T47D (cell line): ENCODE results near the gene TSPAN9.
"Not testable (repeated sequence)": the region's sequence is repeated elsewhere in the genome, so short reads cannot be mapped to it uniquely, and the experiment has no call there.

Experiments used
- DNase-seq, 2 experiments: peaks; one replicate each; pipeline versions ENCODE4 v3.0.0 to v3.0.0-alpha.2; 2011 to 2012; ENCODE audit warnings: low read depth in 1 of 2, low spot score in 1 of 2
- JUND ChIP-seq: IDR thresholded peaks from 2 replicates; pipeline ENCODE4 v1.6.1; 2012; ENCODE audit warnings: low read depth
- in situ Hi-C: cut with HindIII; loops from 2 replicates; pipeline ENCODE4 v1.10.0; 2016; ENCODE audit warnings: low sequenced_read_pairs, low pct_unique_long_range_greater_than_20kb

TSPAN9 gene

DNA sequence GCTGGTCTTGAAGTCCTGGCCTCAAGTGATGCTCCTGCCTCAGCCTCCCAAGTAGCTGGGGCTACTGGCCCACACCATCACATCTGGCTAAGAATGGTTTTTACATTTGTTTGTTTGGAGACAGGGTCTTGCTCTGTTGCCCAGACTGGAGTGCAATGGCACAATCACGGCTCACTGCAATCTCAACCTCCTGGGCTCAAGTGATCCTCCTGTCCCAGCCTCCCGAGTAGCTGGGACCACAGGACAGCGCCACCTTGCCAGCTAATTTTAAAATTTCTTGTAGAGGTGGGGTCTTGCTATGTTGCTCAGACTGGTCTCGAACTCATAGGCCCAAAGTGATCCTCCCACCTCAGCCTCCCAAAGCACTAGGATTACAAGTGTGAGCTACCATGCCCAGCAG, 28.6 kb upstream of the TSPAN9 start:
- TF ChIP-seq JUND, result no peak
- no peak for DNase-seq
- in situ Hi-C loops, result no loop called here

DNA sequence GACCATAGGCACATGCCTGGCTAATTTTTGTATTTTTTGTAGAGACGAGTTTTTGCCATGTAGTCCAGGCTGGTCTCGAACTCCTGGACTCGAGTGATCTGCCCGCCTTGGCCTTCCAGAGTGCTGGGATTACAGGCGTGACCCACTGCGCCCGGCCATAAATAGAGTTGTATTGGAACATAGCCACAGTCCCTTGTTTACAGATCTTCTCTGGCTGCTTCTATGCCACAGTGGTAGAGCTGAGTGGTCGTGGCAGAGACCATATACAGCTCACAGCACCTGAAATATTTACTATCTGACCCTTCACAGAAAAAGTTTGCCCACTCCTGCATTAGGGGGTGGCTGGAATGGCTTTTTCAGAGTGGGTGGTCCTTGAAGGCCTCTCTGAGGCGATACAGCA, 28.0 kb upstream of the TSPAN9 start:
- DNase-seq, result no peak
- TF ChIP-seq JUND, result no peak
- in situ Hi-C loops, result no loop called here

DNA sequence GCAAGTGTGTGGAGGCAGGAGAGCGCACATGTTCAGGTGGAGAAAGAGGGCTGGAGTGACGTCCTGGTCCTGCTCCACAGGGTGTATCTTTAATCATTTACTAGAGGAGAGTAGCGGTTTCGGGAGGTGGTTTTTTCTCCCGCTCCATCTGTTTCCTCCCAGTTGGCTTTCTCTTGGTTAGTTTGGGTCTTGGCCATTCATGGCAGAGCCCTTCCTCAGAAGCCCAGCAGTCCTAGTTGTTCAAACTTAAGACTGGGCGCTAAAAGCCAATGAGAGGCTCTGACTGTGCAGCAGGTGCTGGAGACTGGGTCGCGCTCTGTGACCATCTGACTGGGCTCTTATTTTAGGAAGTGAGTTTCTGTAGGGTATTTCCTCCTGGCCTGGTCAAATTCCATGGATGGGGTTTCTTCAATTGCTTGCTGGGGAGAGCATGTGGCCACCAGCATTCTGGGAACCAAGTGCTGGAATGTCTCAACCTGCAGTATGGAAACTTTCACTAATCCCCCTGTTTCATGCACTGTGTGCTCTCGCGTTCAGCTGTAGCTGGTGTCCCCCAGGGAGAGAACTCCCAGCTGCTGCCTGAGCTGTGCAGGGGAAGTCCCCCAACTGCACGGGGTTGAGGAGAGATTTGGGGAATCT, 27.4 kb upstream of the TSPAN9 start:
- no peak for DNase-seq
- no peak for TF ChIP-seq JUND
- in situ Hi-C loops, result no loop called here

DNA sequence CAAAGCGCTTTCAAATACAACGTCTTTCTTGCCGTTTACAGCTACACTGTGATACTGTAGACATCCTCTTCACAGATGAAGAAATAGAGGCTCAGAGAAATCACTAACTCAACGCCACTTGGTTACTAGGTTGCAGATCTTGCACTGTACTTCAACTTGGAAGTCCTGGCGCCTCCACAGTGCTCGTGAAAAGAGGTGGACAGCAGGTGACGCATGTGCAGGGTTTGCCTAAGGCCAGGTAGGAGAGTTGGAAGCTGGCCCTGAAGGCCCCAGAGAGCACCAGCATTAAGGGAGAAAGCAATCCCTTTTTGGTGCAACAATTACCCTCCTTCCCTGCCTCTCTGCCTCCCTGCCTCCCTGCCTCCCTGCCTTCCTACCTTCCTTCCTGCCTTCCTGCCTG, 22.8 kb upstream of the TSPAN9 start:
- no peak for DNase-seq
- in situ Hi-C loops, result no loop called here
- no peak for TF ChIP-seq JUND

DNA sequence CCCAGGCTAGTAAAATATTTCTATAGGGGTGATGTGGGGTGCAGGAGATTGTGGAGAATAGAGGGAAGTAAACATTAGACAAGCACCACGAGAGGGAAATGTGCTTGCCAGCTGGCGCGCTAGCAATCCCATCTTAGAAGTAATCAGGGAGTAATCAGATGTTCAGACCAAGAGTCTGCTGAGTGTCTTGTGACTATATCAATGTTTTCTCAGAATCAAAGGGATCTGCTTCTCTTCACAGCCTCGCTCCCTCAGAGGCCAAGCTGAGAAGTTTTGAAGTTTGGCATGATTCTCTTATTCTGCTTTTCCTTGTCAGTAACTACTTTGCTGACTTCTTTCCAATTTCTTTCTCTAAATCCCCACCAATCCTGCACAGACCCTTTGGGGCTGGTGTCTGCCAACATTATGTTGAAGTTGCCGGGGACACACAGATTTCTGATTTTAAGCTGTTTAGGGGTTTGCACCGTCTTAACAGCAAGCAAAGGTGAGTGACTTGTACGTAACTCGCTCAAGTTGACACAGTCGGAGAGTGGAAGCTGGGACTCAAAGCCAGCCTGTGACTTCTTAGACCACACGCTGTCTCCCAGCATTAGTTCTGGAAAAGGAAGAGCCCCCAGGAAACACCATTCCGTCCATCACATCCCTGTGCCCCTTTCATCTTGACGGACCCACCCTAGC, 22.0 kb upstream of the TSPAN9 start:
- DNase-seq, result no peak
- TF ChIP-seq JUND, result no peak
- in situ Hi-C loops, result no loop called here

DNA sequence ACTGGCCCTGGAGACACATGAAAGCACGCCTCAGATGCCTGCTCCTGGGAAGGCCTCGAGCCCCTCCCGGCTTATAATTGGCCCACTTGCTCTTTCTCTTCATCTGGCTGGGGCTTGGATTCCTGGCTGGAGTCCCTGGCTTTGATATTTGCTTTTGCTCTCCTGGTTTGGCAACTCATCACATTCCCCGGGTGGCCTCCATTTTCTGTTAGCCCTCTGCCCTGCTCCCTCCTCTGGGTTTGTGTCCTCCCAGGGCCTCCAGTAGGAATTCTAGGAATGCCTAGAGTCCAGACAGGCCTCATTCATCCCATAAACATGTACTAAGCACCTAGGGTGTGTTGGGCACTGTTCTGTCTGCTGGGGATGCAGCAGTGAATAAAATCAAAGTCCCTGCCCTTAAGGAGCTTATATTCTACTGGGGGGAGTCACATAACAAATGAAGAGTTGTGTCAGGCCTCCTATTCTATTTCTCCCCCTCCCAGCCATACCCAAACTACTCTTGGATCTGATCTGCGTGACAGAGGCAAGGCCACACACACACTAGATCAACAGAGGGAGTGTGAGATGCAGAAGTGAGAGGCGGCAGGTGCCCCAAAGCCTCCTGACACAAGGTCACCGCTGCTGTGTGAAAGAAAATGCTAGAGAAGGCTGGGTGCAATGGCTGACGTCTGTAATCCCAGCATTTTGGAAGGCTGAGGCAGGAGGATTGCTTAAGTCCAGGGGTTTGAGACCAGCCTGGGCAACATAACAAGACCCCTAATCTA, 21.3 kb upstream of the TSPAN9 start:
- no peak for TF ChIP-seq JUND
- in situ Hi-C loops, result no loop called here
- no peak for DNase-seq

DNA sequence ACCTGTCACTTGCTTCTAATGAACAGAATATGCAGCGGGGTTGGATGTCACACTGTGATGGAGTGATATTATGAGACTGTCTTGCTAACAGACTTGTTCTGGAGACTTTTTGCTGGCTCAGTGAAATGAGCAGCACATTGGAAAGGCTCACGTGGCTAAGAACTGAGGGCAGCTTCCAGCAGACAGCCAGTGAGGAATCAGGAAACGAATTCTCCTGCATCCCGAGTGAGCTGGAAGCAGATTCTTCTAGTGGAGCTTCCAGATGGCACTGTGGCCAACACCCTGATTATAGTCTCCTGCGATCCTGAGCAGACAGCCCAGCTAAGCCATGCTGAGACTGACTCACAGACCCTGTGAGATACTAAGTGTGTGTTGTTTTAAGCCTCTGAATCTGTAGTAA, 16.1 kb upstream of the TSPAN9 start:
- TF ChIP-seq JUND, result no peak
- in situ Hi-C loops, result no loop called here
- DNase-seq, result no peak

DNA sequence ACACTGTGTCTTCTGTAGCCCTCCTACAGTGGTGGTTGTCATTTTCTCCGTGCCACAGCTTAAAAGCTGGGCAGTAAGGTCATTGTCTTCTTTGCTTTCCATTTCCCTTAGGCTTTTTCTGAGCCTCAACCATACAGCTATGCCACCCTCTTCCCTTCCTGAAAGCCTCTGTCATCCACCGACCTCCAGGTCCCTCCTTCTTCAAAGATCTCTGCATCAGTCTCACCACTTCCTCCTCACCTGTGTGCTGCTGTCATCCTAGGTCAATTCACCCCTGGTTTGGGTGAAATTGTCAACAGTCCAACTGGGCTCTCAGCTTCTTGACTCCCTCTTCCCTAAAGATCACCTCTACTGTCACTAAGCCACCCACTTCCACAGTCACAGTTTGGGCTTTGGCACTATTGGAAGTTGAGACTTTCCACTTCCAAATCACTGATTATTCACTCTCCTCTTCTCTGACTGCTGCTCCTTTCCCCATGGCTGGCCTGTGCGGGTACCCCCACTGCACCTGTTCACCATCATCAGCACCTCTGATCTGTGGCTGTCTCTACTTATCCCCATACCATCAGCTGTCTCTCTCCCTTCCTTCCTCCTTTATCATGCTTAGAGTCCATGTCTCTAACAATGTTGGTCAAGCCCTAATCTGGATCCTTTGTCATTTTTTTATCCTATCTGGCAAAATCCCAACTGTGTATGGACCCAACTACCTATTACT, 15.5 kb upstream of the TSPAN9 start:
- in situ Hi-C loops, result no loop called here
- TF ChIP-seq JUND, result no peak
- no peak for DNase-seq

DNA sequence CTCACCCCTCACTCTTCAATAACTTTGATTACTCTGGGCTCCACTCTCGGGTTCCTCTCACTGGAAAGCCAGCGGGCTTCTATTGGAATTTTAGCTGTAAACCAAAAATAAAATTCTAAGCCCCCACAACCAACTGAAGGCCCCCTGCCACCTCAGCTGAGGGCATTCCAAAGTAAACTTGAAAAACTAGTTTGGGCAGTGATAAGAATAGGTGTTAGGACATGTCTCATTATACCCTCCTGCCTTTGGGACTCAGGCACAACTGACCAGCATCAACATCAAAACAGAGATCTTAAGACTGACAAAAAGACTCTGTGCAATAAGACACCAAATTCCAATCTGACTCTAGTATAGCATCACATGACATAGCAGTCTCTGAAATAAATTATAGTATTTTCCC, 11.9 kb upstream of the TSPAN9 start:
- no peak for DNase-seq
- no peak for TF ChIP-seq JUND
- in situ Hi-C loops, result no loop called here

DNA sequence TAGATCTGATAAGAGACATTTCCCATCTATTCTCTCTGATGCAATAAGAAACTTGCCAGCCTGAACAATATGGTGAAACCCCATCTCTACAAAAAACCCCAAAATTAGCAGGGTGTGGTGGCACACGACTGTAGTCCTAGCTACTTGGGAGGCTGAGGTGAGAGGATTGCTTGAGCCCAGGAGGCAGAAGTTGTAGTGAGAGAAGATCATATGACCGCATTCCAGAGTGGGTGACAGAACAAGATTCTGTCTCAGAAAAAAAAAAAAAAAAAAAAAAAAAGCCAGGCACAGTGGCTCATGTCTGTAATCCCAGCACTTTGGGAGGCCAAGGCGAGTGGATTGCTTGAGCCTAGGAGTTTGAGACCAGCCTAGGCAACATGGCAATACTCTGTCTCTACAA, 11.3 kb upstream of the TSPAN9 start:
- DNase-seq, in situ Hi-C loops: not testable (repeated sequence)

DNA sequence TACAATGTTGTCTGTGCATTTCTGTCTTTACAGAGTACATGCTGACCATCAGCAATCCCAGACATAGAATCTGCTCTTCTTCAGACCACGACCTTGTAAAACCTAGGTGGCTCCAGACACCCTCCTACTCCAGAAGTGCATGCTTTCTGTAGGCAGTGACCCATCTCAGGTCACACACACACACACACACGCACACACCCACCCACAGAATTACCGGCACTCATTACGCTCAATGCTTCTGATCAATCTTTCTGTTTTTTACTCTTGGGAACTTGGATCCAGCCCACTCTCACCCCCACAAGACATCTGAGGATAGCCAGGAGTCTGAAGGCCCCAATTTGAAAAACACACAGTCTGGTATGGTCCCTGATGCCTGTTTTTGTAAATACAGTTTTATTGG, 7.5 kb upstream of the TSPAN9 start:
- no peak for DNase-seq
- TF ChIP-seq JUND, result no peak
- in situ Hi-C loops, result no loop called here

DNA sequence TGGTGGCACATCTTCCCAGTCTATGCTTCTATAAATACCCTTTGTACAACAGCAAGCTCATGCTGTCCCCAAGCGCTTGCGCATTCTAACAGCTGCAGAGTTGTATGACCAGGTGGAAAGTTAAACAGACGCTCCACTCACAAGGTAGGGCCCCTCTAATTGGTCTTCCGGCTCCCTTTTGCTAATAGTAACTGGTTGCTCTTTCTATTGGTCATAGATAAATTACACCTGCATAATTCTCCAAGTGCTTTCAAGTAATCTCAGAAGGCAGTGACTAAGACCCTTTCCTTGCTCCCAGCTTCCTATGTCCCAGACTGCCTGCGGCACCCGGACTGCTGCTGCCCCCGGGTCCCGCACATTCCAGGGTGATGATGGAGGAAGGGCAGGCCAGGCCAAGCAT, 6.1 kb upstream of the TSPAN9 start:
- no peak for DNase-seq
- in situ Hi-C loops, result no loop called here
- no peak for TF ChIP-seq JUND

DNA sequence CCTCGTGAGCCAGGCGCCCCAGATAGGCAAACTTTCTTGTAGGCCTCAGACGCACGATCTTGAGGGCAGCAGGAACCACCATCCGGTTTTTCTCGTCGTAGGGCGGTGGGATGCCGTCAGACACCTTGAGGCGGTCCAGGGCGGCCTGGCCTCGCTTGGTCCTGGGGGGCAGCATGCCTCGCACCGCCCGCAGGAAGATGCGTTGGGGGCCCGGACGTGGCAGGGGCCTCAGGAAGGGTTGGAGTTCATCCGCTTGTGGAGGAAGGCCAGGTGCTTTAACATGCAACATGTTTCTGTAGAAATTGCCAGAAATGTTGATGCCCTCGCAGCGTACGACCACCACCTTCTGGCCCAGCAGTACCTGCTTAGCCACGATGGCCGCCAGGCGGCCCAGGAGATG, 5.5 kb upstream of the TSPAN9 start:
- in situ Hi-C loops, result no loop called here
- no peak for TF ChIP-seq JUND
- no peak for DNase-seq
